Stimulated activated naive CD8-positive, alpha-beta T cell treated with anti-CD3 and anti-CD28 coated beads, Interleukin-15, Interleukin-2, amounts not matched to agents 100 ng/mL and 50 ng/mL, for 24 hours (primary cell): ENCODE data around the gene ARAP2.

Experiments
- H3K27ac Mint-ChIP-seq: one replicate; pipeline ENCODE4 v1.8.0; 2021; ENCODE audit warnings: mild to moderate bottlenecking, mixed read lengths
- H3K27me3 Mint-ChIP-seq: one replicate; pipeline ENCODE4 v1.8.0; 2021; ENCODE audit warnings: mixed read lengths
- H3K36me3 Mint-ChIP-seq: one replicate; pipeline ENCODE4 v1.8.0; 2021; ENCODE audit warnings: low read depth, mixed read lengths
- H3K4me1 Mint-ChIP-seq: one replicate; pipeline ENCODE4 v1.8.0; 2021; ENCODE audit warnings: low read depth, mixed read lengths
- H3K4me3 Mint-ChIP-seq: one replicate; pipeline ENCODE4 v1.8.0; 2021; ENCODE audit warnings: mild to moderate bottlenecking, mixed read lengths
- H3K9me3 Mint-ChIP-seq: one replicate; pipeline ENCODE4 v1.8.0; 2021; ENCODE audit warnings: mixed read lengths

Gene ARAP2

DNA sequence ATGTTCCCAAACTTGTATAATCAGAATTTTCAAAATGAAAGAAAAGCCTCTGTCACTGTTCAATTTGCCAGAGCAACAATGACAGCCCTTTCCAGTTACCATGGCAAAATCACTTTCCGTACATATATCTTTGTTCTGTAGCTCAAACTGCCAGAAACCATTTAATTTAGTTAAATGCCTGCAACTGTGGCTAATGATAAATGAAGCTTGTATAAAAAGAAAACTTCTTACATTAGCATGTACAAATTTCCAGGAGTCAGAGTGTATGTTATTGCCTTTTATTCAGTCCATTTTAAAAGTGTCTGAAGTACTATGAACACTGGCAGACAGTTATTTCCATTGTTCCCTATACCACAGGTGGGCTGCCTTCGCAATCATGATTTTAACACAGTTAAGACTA is 30.3 kb downstream of the ARAP2 start:
- Mint-ChIP-seq H3K4me3 (no peak overlapping the region), H3K27me3 (no peaks in the 10 kb centered on the region), H3K4me1 (peaks cover 43% of the 10 kb centered on the region), H3K36me3 (peaks cover 49% of the 10 kb centered on the region), H3K27ac (no peak overlapping the region), H3K9me3 (no peaks in the 10 kb centered on the region)

DNA sequence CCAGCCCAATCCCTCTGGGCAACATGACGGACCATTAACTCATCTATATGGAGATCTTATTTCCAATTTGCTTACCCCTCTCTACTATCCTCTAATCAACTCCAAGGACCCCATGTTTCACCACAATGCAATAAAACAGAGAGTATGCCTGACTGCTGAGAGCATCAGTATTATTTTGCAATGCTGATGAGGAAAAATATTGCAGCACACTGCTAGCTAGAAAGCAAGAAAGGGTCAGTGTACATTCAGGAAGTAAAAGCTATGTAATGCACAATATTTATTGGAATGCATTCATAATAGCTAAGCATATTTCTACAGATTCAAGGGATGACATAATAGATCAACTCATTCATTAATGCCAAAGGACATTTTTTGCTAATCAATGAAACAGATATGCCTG is 33.2 kb downstream of the ARAP2 start:
- Mint-ChIP-seq H3K27ac (no peak overlapping the region), H3K27me3 (no peaks in the 10 kb centered on the region), H3K36me3 (peaks cover 71% of the 10 kb centered on the region), H3K4me1 (peaks cover 47% of the 10 kb centered on the region), H3K9me3 (no peaks in the 10 kb centered on the region), H3K4me3 (no peak overlapping the region)

GRCh38 chr4:36209941-36210649 is 34.2 kb downstream of the ARAP2 start:
- peaks cover 45% of the 10 kb centered on the region for H3K4me1 Mint-ChIP-seq
- no peaks in the 10 kb centered on the region for H3K27me3 Mint-ChIP-seq
- H3K27ac Mint-ChIP-seq, result peak overlapping the region; percentile 79
- peak overlapping the region; percentile 58 for H3K4me3 Mint-ChIP-seq
- peaks cover 75% of the 10 kb centered on the region for H3K36me3 Mint-ChIP-seq
- H3K9me3 Mint-ChIP-seq, result no peaks in the 10 kb centered on the region

GRCh38 chr4:36208893-36209473 is 35.3 kb downstream of the ARAP2 start:
- H3K36me3 Mint-ChIP-seq, result peaks cover 75% of the 10 kb centered on the region
- peaks cover 38% of the 10 kb centered on the region for H3K4me1 Mint-ChIP-seq
- peak overlapping the region; percentile 35 for H3K4me3 Mint-ChIP-seq
- no peaks in the 10 kb centered on the region for H3K9me3 Mint-ChIP-seq
- no peaks in the 10 kb centered on the region for H3K27me3 Mint-ChIP-seq
- peak overlapping the region; percentile 42 for H3K27ac Mint-ChIP-seq

DNA sequence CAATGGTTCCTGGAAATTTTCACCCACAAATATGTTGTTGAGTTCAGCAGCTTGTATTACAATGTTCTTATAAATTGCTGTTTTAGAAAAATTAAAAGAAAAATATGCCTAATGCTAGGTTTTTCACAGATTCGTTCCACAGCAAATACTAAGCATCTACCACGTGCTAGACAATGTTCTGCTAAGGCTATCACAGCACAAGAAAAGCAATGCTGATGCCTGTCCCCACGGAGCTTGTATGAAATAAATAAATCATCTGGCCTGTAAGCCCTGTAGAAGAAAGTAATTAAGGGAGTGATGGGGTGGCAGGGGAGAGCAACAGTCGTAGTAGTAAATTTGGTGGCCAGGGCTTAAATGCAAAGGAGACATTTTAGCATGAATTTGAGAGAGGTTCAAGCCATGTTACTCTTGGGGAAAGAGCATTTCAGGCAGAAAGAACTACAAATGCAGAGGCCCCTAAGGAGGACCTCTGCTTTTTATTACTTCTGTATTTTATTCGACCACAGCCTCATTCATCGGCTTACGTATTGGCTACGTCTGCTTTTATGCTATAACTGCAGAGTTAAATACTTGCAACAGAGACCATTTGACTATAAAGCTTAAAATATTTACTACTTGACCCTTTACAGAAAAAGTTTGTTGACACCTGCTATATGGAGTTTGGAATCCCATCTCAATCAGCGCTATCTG is 36.3 kb downstream of the ARAP2 start:
- H3K27ac Mint-ChIP-seq, result peak overlapping the region; percentile 68
- no peaks in the 10 kb centered on the region for H3K9me3 Mint-ChIP-seq
- H3K4me1 Mint-ChIP-seq, result peaks cover 36% of the 10 kb centered on the region
- peaks cover 74% of the 10 kb centered on the region for H3K36me3 Mint-ChIP-seq
- H3K4me3 Mint-ChIP-seq, result no peak overlapping the region
- H3K27me3 Mint-ChIP-seq, result no peaks in the 10 kb centered on the region

GRCh38 chr4:36207367-36207766 is 36.9 kb downstream of the ARAP2 start:
- no peaks in the 10 kb centered on the region for H3K9me3 Mint-ChIP-seq
- no peak overlapping the region for H3K4me3 Mint-ChIP-seq
- H3K36me3 Mint-ChIP-seq, result peaks cover 71% of the 10 kb centered on the region
- H3K27me3 Mint-ChIP-seq, result no peaks in the 10 kb centered on the region
- H3K4me1 Mint-ChIP-seq, result peaks cover 36% of the 10 kb centered on the region
- H3K27ac Mint-ChIP-seq, result no peak overlapping the region

GRCh38 chr4:36206603-36207311 is 37.6 kb downstream of the ARAP2 start:
- peaks cover 36% of the 10 kb centered on the region for H3K4me1 Mint-ChIP-seq
- no peak overlapping the region for H3K4me3 Mint-ChIP-seq
- H3K36me3 Mint-ChIP-seq, result peaks cover 69% of the 10 kb centered on the region
- H3K27me3 Mint-ChIP-seq, result no peaks in the 10 kb centered on the region
- H3K9me3 Mint-ChIP-seq, result no peaks in the 10 kb centered on the region
- no peak overlapping the region for H3K27ac Mint-ChIP-seq

DNA sequence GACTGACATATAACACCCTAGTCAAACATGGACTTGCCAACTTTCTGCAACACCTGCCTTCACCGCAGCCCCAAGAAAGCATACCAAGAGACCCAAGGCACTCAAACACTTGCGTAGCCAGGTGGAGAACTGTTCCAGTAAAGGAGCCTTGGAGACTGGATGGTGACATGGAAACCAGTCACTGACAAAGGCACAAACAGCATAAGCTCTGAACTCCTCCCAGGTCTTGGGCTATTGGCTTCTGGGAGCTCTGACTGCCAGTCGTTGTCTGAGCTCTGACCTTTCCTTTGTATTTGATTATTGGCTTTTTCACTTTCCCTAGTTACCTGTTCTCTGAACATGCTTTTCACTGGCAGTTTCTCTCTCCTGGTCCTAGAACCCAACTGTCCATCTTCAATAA is 38.3 kb downstream of the ARAP2 start:
- Mint-ChIP-seq H3K4me3 (no peak overlapping the region), H3K36me3 (peaks cover 63% of the 10 kb centered on the region), H3K27me3 (no peaks in the 10 kb centered on the region), H3K9me3 (no peaks in the 10 kb centered on the region), H3K4me1 (peaks cover 36% of the 10 kb centered on the region), H3K27ac (no peak overlapping the region)

- H3K4me3 Mint-ChIP-seq, result no peak overlapping the region
- H3K36me3 Mint-ChIP-seq, result peaks cover 21% of the 10 kb centered on the region
Observed at GRCh38 chr4:36198861-36199260, 45.5 kb downstream of the ARAP2 start.

DNA sequence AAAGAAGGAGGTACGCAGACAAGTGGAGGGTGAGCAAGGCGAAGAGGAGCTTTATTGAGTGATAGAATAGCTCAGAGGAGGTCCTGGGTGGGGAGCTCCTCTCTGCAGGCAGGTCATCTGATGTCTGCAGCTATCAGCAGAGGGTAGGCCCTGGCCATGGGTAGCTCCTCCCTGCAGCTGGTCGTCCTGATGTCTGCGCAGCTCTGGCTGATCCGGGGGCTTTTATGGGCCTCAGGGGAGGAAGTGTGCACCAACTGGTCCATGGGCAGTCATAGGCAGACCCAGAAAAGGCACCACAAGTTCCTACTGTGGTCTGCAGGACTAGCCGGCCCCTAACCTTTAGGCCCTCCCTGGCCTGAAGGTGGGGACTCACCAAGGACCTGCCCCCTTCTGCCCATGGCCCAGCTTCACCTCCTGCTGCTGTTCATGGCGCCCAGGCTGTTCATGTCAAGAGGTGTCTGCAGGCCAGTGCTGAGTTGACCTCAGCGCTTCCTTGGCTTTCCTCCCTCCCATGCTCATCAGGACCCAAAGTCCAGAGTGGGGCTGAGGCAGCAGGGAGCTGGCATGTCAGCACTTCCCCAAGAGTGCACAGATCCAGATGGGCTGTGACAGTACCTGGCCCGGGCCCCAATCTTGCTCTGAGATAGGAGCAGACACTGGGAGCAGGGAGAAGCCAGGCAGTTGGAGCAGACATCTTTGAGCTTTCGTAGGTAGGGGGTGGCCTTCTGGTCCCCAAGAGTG is 46.1 kb downstream of the ARAP2 start:
- H3K36me3 Mint-ChIP-seq, result peaks cover 19% of the 10 kb centered on the region
- no peak overlapping the region for H3K4me3 Mint-ChIP-seq
- H3K4me1 Mint-ChIP-seq, result peaks cover 14% of the 10 kb centered on the region
- H3K9me3 Mint-ChIP-seq, result no peaks in the 10 kb centered on the region
- H3K27me3 Mint-ChIP-seq, result no peaks in the 10 kb centered on the region
- H3K27ac Mint-ChIP-seq, result no peak overlapping the region

More at GRCh38 chr4:36198861-36199260, 45.5 kb downstream of the ARAP2 start:
- Mint-ChIP-seq H3K27me3 (no peaks in the 10 kb centered on the region), H3K9me3 (no peaks in the 10 kb centered on the region), H3K4me1 (peaks cover 14% of the 10 kb centered on the region), H3K27ac (no peak overlapping the region)

GRCh38 chr4:36197501-36197900 is 46.8 kb downstream of the ARAP2 start:
- H3K36me3 Mint-ChIP-seq, result peaks cover 24% of the 10 kb centered on the region
- no peak overlapping the region for H3K4me3 Mint-ChIP-seq
- H3K27me3 Mint-ChIP-seq, result no peaks in the 10 kb centered on the region
- no peaks in the 10 kb centered on the region for H3K9me3 Mint-ChIP-seq
- H3K27ac Mint-ChIP-seq, result no peak overlapping the region
- peaks cover 14% of the 10 kb centered on the region for H3K4me1 Mint-ChIP-seq

DNA sequence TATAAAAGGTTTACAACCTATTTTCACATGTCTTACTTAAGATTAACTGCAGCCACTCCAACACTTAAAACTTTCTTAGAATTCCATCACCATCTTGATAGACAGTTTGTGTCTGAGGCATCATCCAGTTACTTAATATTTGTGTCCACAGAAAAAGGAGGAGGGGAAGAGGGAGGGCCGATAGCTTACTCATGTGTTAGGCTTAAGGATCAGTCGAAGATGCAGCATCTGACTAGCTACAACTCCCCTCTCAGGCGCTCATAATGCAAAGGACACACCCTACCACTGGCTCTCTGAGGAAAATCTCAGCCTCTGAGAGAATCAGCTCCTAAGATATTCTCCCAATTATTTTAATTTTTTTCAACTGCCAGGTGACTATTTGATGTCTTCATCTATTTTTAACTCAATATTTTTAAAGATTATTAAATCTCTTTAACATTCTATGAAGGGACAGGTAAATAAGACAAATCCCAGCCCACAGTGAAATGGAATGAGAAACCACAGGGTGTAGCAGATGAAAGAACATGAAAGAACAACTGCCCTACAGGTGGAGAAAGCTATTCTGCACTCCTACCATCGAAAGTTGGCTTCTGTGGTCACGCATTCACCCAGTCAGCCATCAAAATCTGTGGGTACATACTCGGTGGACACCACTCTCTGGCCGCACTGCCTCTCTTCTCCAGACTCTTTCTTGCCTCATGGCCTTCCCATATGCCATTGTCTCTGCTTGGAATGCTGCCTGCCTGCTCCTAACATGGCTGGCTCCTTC is 48.0 kb downstream of the ARAP2 start:
- Mint-ChIP-seq H3K9me3 (no peaks in the 10 kb centered on the region), H3K36me3 (peaks cover 20% of the 10 kb centered on the region), H3K4me1 (peaks cover 19% of the 10 kb centered on the region), H3K4me3 (no peak overlapping the region), H3K27me3 (no peaks in the 10 kb centered on the region), H3K27ac (no peak overlapping the region)

- H3K4me3 Mint-ChIP-seq, result no peak overlapping the region
- H3K4me1 Mint-ChIP-seq, result peaks cover 40% of the 10 kb centered on the region
Observed at GRCh38 chr4:36192922-36193321, 51.4 kb downstream of the ARAP2 start.

More at GRCh38 chr4:36192922-36193321, 51.4 kb downstream of the ARAP2 start:
- Mint-ChIP-seq H3K9me3 (no peaks in the 10 kb centered on the region), H3K27me3 (no peaks in the 10 kb centered on the region), H3K27ac (no peak overlapping the region), H3K36me3 (peaks cover 29% of the 10 kb centered on the region)
